ENCODE results near the gene ESYT3.
"Not testable (repeated sequence)": the region's sequence is repeated elsewhere in the genome, so short reads cannot be mapped to it uniquely, and the experiment has no call there.

ESYT3 gene

DNA sequence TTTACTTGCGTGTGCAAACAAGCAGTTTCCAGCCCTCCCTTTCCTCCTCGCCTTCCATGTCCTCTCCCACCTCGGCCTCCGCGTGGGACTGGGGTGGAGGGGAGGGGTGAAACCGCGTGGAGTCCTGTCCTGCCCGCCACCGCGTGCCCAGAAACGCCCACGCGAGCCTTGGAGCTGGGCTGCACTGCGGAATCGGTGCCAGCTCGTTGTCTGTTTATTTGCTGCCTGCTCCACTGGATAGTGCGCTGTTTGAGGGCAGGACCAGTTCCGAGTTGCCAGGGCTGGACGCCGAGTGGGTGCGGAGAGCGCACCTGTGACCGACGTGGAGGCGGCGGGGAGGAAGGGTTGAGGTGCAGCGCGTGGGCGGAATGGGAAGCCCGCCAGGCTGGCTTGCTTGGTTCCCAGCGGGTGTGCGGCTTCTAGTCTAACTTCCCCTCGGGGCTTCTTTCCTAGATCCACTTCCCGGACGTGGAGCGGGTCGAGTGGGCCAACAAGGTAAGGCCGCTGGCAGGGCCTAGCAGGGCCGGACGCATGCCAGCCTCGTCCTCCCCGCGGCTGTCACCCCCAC lies 17.3 kb downstream of the ESYT3 start:
- no peaks in the 10 kb centered on the region for H3K27me3 ChIP-seq (ENCODE audit: insufficient read depth, insufficient read length)
- no peak for DNase-seq (ENCODE audit: low read depth, low spot score)
- peaks cover 14% of the 10 kb centered on the region for H3K4me1 ChIP-seq (ENCODE audit: insufficient read depth, insufficient read length)
- TF ChIP-seq YY1 (IDR thresholded peaks at IDR 0.05; ENCODE audit: insufficient read depth, insufficient read length) (no peak), ZNF274 (IDR thresholded peaks at IDR 0.05; ENCODE audit: low read depth, low read length) (no peak), SUZ12 (IDR thresholded peaks at IDR 0.05; ENCODE audit: extremely low read depth, insufficient read depth, insufficient read length) (no peak)
- no peak overlapping the region for H3K4me3 ChIP-seq (ENCODE audit: insufficient read length, low read depth)
- peaks cover 18% of the 10 kb centered on the region for H3K36me3 ChIP-seq (ENCODE audit: insufficient read depth, insufficient read length, low read length)
- no peaks in the 10 kb centered on the region for H3K9me3 ChIP-seq (ENCODE audit: insufficient read depth, low read length)
- H3K9ac ChIP-seq (ENCODE audit: insufficient read length, low read depth): no peak overlapping the region

DNA sequence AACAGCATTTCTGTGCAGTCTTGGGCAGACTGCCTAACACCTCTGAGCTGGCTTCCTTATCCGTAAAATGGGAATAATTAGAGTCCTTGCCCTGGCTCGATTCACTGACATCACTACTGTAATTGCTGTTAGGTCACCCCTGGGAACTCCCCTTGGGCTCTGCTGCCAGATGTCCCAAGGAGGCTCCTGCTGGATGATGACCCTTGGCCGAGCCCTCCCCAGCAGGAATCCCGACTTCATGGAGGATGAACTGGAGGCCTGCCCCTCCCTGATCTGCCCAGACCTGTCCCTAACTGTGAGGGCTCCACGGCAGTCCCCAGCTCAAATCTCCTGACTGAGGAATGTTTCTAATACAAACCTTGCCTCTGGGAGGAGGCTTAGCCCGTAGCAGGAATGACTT lies 18.0 kb downstream of the ESYT3 start:
- no peak for DNase-seq (ENCODE audit: low read depth, low spot score)

DNA sequence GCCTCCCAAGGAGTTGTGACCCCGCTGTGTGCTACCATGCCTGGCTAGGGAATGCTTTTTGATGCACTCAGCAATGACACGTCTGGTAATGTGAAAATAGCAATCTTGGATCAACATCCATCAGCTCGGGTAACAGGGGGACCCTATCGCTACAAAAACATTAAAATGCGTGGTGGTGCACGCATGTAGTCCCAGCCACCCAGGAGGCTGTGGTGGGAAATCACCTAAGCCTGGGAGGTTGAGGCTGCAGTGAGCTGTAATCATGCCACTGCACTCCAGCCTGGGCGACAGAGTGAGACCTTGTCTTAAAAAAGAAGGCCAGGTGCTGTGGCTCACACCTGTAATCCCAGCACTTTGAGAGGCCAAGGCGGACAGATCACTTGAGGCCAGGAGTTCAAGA lies 19.5 kb downstream of the ESYT3 start:
- Histone ChIP-seq H3K4me1 (ENCODE audit: insufficient read depth, insufficient read length) (peaks cover 29% of the 10 kb centered on the region), H3K36me3 (ENCODE audit: insufficient read depth, insufficient read length, low read length) (peaks cover 28% of the 10 kb centered on the region)
- H3K4me3 ChIP-seq (ENCODE audit: insufficient read length, low read depth); H3K9me3 ChIP-seq (ENCODE audit: insufficient read depth, low read length); H3K9ac ChIP-seq (ENCODE audit: insufficient read length, low read depth); DNase-seq (ENCODE audit: low read depth, low spot score); H3K27me3 ChIP-seq (ENCODE audit: insufficient read depth, insufficient read length): not testable (repeated sequence)

More for the DNA sequence above, 18.0 kb downstream of the ESYT3 start:
- H3K4me1 ChIP-seq (ENCODE audit: insufficient read depth, insufficient read length): peaks cover 21% of the 10 kb centered on the region
- TF ChIP-seq ZNF274 (IDR thresholded peaks at IDR 0.05; ENCODE audit: low read depth, low read length) (no peak), YY1 (IDR thresholded peaks at IDR 0.05; ENCODE audit: insufficient read depth, insufficient read length) (no peak), SUZ12 (IDR thresholded peaks at IDR 0.05; ENCODE audit: extremely low read depth, insufficient read depth, insufficient read length) (no peak)
- no peak overlapping the region for H3K4me3 ChIP-seq (ENCODE audit: insufficient read length, low read depth)
- no peaks in the 10 kb centered on the region for H3K9me3 ChIP-seq (ENCODE audit: insufficient read depth, low read length)
- H3K36me3 ChIP-seq (ENCODE audit: insufficient read depth, insufficient read length, low read length): peaks cover 23% of the 10 kb centered on the region
- H3K27me3 ChIP-seq (ENCODE audit: insufficient read depth, insufficient read length): no peaks in the 10 kb centered on the region
- H3K9ac ChIP-seq (ENCODE audit: insufficient read length, low read depth): no peak overlapping the region

DNA sequence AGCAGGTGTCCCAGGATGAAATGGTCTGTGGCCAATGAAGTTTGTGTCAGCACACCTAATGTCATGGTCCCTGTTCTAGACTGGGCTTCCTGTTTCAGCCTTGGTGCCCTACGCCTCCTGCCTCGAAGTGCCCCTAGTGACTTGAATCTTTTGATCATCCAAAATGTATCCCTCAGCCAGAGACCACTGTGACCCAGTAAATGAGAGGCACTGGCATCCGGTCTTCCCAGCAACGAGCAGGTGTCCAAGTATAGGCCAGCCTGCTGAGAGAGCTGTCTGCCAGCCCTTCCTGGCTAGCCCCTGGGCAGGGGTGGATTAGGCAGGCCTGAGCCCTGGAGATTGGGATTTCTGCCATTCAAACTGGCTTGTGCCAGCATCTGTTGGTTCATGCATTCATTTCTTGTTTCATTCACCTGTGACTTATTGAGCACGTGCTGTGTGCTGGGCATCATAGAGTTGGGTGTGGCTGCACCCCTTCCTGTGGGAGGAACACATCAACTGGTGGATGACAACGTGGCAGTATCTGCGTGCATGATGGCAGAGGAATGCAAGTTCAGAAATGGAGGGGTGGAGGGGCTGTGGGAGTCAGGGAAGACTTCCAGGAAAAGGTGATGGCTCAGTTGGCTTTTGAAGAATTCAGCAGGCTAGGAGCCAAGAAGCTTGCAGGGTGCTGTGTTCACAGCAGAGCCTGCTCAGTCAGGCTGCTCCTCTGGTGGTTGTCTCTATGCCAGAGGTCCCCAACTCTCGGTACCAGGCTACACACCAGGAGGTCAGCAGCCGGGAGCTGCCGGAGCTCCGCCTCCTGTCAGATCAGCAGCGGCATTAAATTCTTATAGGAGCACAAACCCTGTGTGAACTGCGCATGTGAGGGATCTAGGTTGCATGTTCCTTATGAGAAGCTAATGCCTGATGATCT lies 21.6 kb downstream of the ESYT3 start:
- Histone ChIP-seq H3K36me3 (ENCODE audit: insufficient read depth, insufficient read length, low read length) (peaks cover 49% of the 10 kb centered on the region), H3K4me3 (ENCODE audit: insufficient read length, low read depth) (no peak overlapping the region), H3K4me1 (ENCODE audit: insufficient read depth, insufficient read length) (peaks cover 27% of the 10 kb centered on the region), H3K27me3 (ENCODE audit: insufficient read depth, insufficient read length) (no peaks in the 10 kb centered on the region), H3K9ac (ENCODE audit: insufficient read length, low read depth) (no peak overlapping the region), H3K9me3 (ENCODE audit: insufficient read depth, low read length) (no peaks in the 10 kb centered on the region)
- TF ChIP-seq ZNF274 (IDR thresholded peaks at IDR 0.05; ENCODE audit: low read depth, low read length) (no peak), SUZ12 (IDR thresholded peaks at IDR 0.05; ENCODE audit: extremely low read depth, insufficient read depth, insufficient read length) (no peak), YY1 (IDR thresholded peaks at IDR 0.05; ENCODE audit: insufficient read depth, insufficient read length) (no peak)
- DNase-seq (ENCODE audit: low read depth, low spot score): no peak

DNA sequence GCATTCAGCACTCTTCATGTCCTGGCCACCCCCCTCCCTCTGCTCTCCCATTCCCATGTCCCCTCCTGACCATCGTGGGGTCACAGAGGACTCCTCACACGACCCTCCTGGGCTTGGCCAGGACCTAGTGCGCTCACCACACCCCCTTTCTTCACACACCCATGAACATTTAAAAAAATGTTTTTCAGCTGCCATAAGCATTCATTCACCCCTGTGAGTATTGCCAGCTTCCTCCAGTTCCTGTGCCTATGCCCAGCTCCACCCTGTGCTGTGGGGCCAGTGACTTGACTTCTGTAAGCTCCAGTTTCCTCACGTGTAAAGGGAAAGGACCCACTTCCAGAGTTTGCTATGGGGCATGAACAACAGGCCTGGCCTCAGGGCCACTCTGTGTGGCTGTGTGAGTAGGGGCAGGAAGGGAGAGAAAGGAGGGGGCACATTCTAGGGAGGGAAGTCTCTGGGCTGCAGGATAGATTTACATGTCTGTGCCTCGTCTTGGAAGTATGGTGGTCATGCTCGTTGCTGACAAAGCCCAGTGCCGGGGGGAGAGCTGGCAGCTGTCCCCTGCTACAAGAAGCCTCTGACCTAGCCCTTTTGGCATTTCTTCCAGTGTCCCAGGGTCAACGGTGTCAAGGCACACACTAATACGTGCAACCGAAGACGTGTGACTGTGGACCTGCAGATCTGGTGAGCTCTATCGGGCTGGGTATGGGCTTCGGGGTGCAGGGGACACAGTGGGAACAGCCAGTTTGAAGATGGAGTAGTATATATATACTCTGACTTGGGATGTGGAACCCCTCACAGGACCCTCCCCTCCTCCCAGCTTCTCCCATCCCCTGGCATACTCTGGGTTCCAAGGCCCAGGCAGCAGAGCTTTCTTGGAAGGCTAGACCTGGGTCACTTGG lies 22.8 kb downstream of the ESYT3 start:
- Histone ChIP-seq H3K4me1 (ENCODE audit: insufficient read depth, insufficient read length) (peaks cover 22% of the 10 kb centered on the region), H3K4me3 (ENCODE audit: insufficient read length, low read depth) (no peak overlapping the region), H3K9me3 (ENCODE audit: insufficient read depth, low read length) (no peaks in the 10 kb centered on the region), H3K9ac (ENCODE audit: insufficient read length, low read depth) (no peak overlapping the region), H3K36me3 (ENCODE audit: insufficient read depth, insufficient read length, low read length) (peaks cover 61% of the 10 kb centered on the region), H3K27me3 (ENCODE audit: insufficient read depth, insufficient read length) (no peaks in the 10 kb centered on the region)
- no peak for DNase-seq (ENCODE audit: low read depth, low spot score)
- no peak for TF ChIP-seq ZNF274 (IDR thresholded peaks at IDR 0.05; ENCODE audit: low read depth, low read length)
- TF ChIP-seq SUZ12 (IDR thresholded peaks at IDR 0.05; ENCODE audit: extremely low read depth, insufficient read depth, insufficient read length): no peak
- TF ChIP-seq YY1 (IDR thresholded peaks at IDR 0.05; ENCODE audit: insufficient read depth, insufficient read length): no peak

DNA sequence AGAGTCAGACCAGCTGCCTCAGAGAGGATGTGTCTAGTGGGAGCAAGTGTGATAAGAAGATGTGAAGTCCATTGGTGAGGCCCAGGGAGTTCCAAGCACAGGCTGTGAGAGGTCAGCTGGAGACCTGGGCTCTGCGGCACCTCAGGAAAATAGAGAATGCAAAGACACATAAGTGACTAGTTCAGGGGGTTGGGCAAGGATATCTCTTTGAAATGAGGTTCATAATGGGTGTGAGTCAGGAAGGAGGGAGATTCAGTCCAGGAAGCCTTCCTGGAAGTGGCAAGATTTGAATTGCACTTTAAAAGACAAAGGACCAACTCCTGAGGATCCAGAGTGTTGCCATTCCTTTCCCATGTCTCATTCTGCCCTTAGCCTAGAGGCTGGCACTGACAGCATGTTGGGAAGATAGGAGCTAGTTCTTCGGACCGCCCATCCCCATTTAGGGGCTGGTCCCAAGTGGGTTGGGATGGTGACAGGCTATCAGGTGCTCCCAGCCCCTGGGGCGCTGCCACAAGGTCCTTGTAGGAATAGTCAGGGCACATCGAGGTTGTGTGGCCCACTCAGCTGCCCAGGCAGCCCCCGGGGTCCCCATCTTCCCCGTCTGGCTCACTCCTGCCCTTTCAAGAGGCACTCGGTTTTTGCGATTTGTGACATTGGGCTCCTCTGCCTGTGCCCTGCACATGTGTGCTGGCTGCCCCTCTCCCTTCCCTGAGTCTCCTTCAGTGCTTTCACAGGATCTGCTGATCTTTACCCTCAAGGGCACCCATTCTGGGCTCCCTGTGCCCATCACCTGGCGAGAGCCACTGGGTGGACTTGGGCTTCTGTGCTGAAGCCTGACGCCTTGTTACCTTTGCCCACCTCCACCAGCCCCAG lies 23.7 kb downstream of the ESYT3 start:
- DNase-seq (ENCODE audit: low read depth, low spot score): peak; percentile 69
- Histone ChIP-seq H3K36me3 (ENCODE audit: insufficient read depth, insufficient read length, low read length) (peaks cover 62% of the 10 kb centered on the region), H3K4me3 (ENCODE audit: insufficient read length, low read depth) (no peak overlapping the region), H3K9me3 (ENCODE audit: insufficient read depth, low read length) (no peaks in the 10 kb centered on the region), H3K9ac (ENCODE audit: insufficient read length, low read depth) (no peak overlapping the region), H3K4me1 (ENCODE audit: insufficient read depth, insufficient read length) (peaks cover 22% of the 10 kb centered on the region), H3K27me3 (ENCODE audit: insufficient read depth, insufficient read length) (no peaks in the 10 kb centered on the region)
- TF ChIP-seq ZNF274 (IDR thresholded peaks at IDR 0.05; ENCODE audit: low read depth, low read length): no peak
- TF ChIP-seq SUZ12 (IDR thresholded peaks at IDR 0.05; ENCODE audit: extremely low read depth, insufficient read depth, insufficient read length): no peak
- no peak for TF ChIP-seq YY1 (IDR thresholded peaks at IDR 0.05; ENCODE audit: insufficient read depth, insufficient read length)

All from NT2/D1 (cell line).